Activated B cell treated with CpG ODN at 0.5 μM for 24 hours (primary cell): ENCODE results near the gene PMFBP1. TPM values are rescaled to one million over a fixed set of nuclear protein-coding genes. Genes with fewer than 3 reads are reported as not detected.

Experiments
- ATAC-seq: fragments of 200-7000 bp; cut with Tn5 transposase; one replicate; pipeline ENCODE4 v1.10.0; 2021; ENCODE audit warnings: low read depth, mild to moderate bottlenecking, moderate library complexity
- CTCF ChIA-PET: fragments of 350-600 bp; sonication (Branson Sonifier 250); formaldehyde crosslinking; loops from one replicate; lab custom pipeline; 2021; ENCODE audit warnings: antibody characterized with exemption; lab: Charles Lee
- POLR2A ChIA-PET: fragments of 350-600 bp; sonication (Branson Sonifier 250); formaldehyde crosslinking; loops from one replicate; lab custom pipeline; 2021; ENCODE audit warnings: antibody characterized with exemption; lab: Charles Lee
- DNase-seq: peaks from one replicate; pipeline ENCODE4 v3.0.0; 2022
- H3K27ac Mint-ChIP-seq: one replicate; pipeline ENCODE4 v1.8.0; 2020; ENCODE audit warnings: mixed read lengths
- H3K27me3 Mint-ChIP-seq: one replicate; pipeline ENCODE4 v1.8.0; 2021; ENCODE audit warnings: mixed read lengths
- H3K36me3 Mint-ChIP-seq: one replicate; pipeline ENCODE4 v1.8.0; 2021; ENCODE audit warnings: low read depth, mixed read lengths
- H3K4me1 Mint-ChIP-seq: one replicate; pipeline ENCODE4 v1.8.0; 2021; ENCODE audit warnings: mixed read lengths
- H3K4me3 Mint-ChIP-seq: one replicate; pipeline ENCODE4 v1.8.0; 2020; ENCODE audit warnings: mild to moderate bottlenecking, mixed read lengths
- H3K9me3 Mint-ChIP-seq: one replicate; pipeline ENCODE4 v1.8.0; 2020; ENCODE audit warnings: mixed read lengths
- CTCF ChIP-seq: fragments of 200-600 bp; IDR thresholded peaks from one replicate; pipeline ENCODE4 v1.8.0; 2022; ENCODE audit warnings: antibody characterized with exemption, mild to moderate bottlenecking
- intact Hi-C: fragments of 100-400 bp; cut with micrococcal nuclease; formaldehyde crosslinking; loops from one replicate; pipeline ENCODE4 v1.15.1; 2024
- total RNA-seq: library from RNA; stranded (reverse); gene quantifications from 2 replicates; pipeline ENCODE4 v1.2.3, GENCODE V29; 2022

Gene PMFBP1
- total RNA-seq, 1 donor from 2014 or later = 5.7 TPM

- H3K36me3 Mint-ChIP-seq = no peaks in the 10 kb centered on the region
- H3K27ac Mint-ChIP-seq = no peak overlapping the region
- DNase-seq (no peak), ATAC-seq (no peak)
- POLR2A ChIA-PET = no interaction called here
- intact Hi-C loops = no loop called here
- no peak overlapping the region for H3K4me3 Mint-ChIP-seq
- TF ChIP-seq CTCF = no peak
- no peaks in the 10 kb centered on the region for H3K9me3 Mint-ChIP-seq
- H3K27me3 Mint-ChIP-seq = no peaks in the 10 kb centered on the region
- CTCF ChIA-PET = no interaction called here
- no peaks in the 10 kb centered on the region for H3K4me1 Mint-ChIP-seq
Measured at GRCh38 chr16:72072514-72073342, 99.2 kb downstream of the PMFBP1 start.

Other genes with a start within 250 kb of the PMFBP1 start
- gene PKD1L3, start 171.8 kb downstream of the PMFBP1 start, total RNA-seq = not detected in 2 replicates
- 12.0 and 13.0 TPM in 2 replicates for gene DHODH, start 163.4 kb downstream of the PMFBP1 start, total RNA-seq
- gene HP, start 117.7 kb downstream of the PMFBP1 start, total RNA-seq = not detected in 2 replicates
- gene HPR, start 108.9 kb downstream of the PMFBP1 start, total RNA-seq = not detected in 2 replicates
- gene TXNL4B, start 78.5 kb downstream of the PMFBP1 start, total RNA-seq = 13.1 and 13.8 TPM in 2 replicates
- 107 and 118 TPM in 2 replicates for gene DHX38, start 78.3 kb downstream of the PMFBP1 start, total RNA-seq